Natural killer cell (primary cell): ENCODE data around the gene PDE10A. TPM values are rescaled to one million over a fixed set of nuclear protein-coding genes. Genes with fewer than 3 reads are reported as not detected.

Source experiments
- ATAC-seq, 3 donors: fragments of 150-1000 bp in 2 of 3; fragments of 200-7000 bp in 1 of 3; cut with Tn5 transposase; 1 replicate in 1 of 3; 2 replicates in 2 of 3; pipeline ENCODE4 v1.10.0; 2021; ENCODE audit warnings: mild to moderate bottlenecking in 2 of 3, moderate library complexity in 2 of 3
- DNase-seq, 2 donors: peaks; one replicate each; pipeline versions ENCODE4 v3.0.0 to v3.0.0-alpha.2; 2013 to 2021; ENCODE audit warnings: mixed read lengths in 1 of 2
- H3K27ac ChIP-seq: one replicate; pipeline ENCODE4 v1.5.1; 2013; ENCODE audit warnings: mild to moderate bottlenecking, low read length
- H3K27me3 ChIP-seq: one replicate; pipeline ENCODE4 v1.6.1; 2013; ENCODE audit warnings: low read length; ENCODE audit not compliant: control insufficient read depth, insufficient read depth
- H3K36me3 ChIP-seq: one replicate; pipeline ENCODE4 v1.6.1; 2013; ENCODE audit warnings: low read length; ENCODE audit not compliant: control insufficient read depth, insufficient read depth
- H3K4me1 ChIP-seq: one replicate; pipeline ENCODE4 v1.6.1; 2013; ENCODE audit warnings: low read length; ENCODE audit not compliant: control insufficient read depth, insufficient read depth
- H3K4me3 ChIP-seq: one replicate; pipeline ENCODE4 v1.5.1; 2013; ENCODE audit warnings: low read length
- H3K9me3 ChIP-seq: one replicate; pipeline ENCODE4 v1.6.1; 2013; ENCODE audit warnings: low read length; ENCODE audit not compliant: control insufficient read depth, insufficient read depth
- H3K27ac Mint-ChIP-seq, 2 donors: one replicate each; pipeline ENCODE4 v1.8.0; 2022; ENCODE audit warnings: mild to moderate bottlenecking in 2 of 2, mixed read lengths in 2 of 2, moderate library complexity in 1 of 2
- H3K27me3 Mint-ChIP-seq, 2 donors: one replicate each; pipeline ENCODE4 v1.8.0; 2022; ENCODE audit warnings: low read depth in 2 of 2, mixed read lengths in 2 of 2
- H3K36me3 Mint-ChIP-seq: one replicate; pipeline ENCODE4 v1.8.0; 2022; ENCODE audit warnings: mixed read lengths
- H3K4me1 Mint-ChIP-seq, 2 donors: one replicate each; pipeline ENCODE4 v1.8.0; 2022; ENCODE audit warnings: mixed read lengths in 2 of 2
- H3K4me3 Mint-ChIP-seq: one replicate; pipeline ENCODE4 v1.8.0; 2022; ENCODE audit warnings: mild to moderate bottlenecking, moderate library complexity, mixed read lengths
- H3K9me3 Mint-ChIP-seq, 2 donors: one replicate each; pipeline ENCODE4 v1.8.0; 2022; ENCODE audit warnings: mixed read lengths in 2 of 2
- WGBS: methylation state at CpG from one replicate; pipeline ENCODE4 v1.1.7; 2013; ENCODE audit warnings: missing lambda C conversion rate; ENCODE audit not compliant: insufficient coverage; 5-methylcytosine and 5-hydroxymethylcytosine counted together
- intact Hi-C: fragments of 100-400 bp; cut with micrococcal nuclease; formaldehyde crosslinking; loops from one replicate; pipeline ENCODE4 v1.14.2; 2022
- total RNA-seq, 4 donors: library from RNA; stranded (reverse); fragments of 120-200 nt in 1 of 4; gene quantifications; one replicate each; pipeline versions ENCODE4 v1.2.3 to v1.2.4, GENCODE V29; 2013 to 2022
- TF ChIP-seq, protein P1 (sequence below): fragments of 200-600 bp; IDR thresholded peaks from one replicate; pipeline ENCODE4 v1.8.0; 2022; ENCODE audit warnings: antibody characterized with exemption

Gene PDE10A
- total RNA-seq, 3 donors from 2014 or later (not counting 1 experiment from before 2014, with no cell fraction given), result not detected

DNA sequence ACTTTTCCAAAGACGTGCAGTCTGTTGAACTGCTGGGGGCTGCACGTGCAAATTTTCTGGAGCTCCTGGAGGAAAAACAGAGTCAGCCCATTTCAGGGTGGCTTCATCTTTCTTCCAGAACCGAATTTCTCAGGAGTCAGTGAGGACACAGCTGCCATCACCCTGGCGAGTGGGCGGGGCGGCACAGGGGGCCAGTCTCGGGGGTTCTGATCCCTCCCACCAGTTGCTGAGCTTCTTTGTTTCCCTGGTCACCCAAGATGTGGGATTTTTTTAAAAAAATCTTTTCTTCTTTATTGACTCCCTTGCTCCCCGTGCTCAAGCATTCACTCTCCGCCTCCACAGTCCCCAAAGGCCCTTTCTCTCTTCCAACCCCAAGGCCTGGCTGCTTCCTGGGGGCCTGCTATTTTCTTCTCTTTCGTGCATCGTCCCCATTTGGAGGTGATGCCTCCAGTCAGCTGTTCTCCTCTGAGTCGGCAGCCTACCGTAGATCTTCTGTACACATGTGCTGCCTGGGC, 362.6 kb downstream of the PDE10A start:
- no peaks in the 10 kb centered on the region for H3K36me3 ChIP-seq
- H3K4me3 ChIP-seq, result no peak overlapping the region
- Mint-ChIP-seq H3K27me3 (no peaks in the 10 kb centered on the region), H3K4me1 (no peaks in the 10 kb centered on the region), H3K4me3 (no peak overlapping the region), H3K27ac (no peak overlapping the region), H3K36me3 (peaks cover 6% of the 10 kb centered on the region), H3K9me3 (peaks cover 2 to 16% of the 10 kb centered on the region in 2 donors)
- peaks cover 9% of the 10 kb centered on the region for H3K9me3 ChIP-seq
- DNase-seq (no peak), ATAC-seq (no peak)
- intact Hi-C loops, result no loop called here
- H3K4me1 ChIP-seq, result no peaks in the 10 kb centered on the region
- WGBS, result 88% methylated on average over 13 of the region's 13 CpGs
- H3K27me3 ChIP-seq, result no peaks in the 10 kb centered on the region
- no peak overlapping the region for H3K27ac ChIP-seq
- TF ChIP-seq, protein P1, sequence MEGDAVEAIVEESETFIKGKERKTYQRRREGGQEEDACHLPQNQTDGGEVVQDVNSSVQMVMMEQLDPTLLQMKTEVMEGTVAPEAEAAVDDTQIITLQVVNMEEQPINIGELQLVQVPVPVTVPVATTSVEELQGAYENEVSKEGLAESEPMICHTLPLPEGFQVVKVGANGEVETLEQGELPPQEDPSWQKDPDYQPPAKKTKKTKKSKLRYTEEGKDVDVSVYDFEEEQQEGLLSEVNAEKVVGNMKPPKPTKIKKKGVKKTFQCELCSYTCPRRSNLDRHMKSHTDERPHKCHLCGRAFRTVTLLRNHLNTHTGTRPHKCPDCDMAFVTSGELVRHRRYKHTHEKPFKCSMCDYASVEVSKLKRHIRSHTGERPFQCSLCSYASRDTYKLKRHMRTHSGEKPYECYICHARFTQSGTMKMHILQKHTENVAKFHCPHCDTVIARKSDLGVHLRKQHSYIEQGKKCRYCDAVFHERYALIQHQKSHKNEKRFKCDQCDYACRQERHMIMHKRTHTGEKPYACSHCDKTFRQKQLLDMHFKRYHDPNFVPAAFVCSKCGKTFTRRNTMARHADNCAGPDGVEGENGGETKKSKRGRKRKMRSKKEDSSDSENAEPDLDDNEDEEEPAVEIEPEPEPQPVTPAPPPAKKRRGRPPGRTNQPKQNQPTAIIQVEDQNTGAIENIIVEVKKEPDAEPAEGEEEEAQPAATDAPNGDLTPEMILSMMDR, result no peak

DNA sequence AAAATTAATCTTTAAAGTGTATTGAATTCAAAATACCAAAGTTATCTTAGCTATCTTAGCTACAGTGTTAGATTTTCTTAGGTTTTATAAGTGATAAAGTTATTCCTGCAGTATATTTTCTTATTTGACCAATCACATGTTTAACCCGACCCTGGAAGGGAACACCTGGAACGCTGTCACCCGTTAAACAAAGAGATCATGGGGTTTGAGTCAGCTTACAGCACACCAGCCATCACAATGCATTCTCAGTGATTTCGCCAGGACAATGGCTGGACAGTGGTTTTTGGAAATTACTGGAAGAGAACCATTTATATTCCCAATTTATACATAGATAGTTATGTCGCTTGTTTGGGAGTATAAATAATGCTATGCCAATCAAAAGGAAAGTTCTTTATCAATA, 364.2 kb downstream of the PDE10A start:
- Mint-ChIP-seq H3K9me3 (peaks cover 2 to 16% of the 10 kb centered on the region in 2 donors), H3K4me1 (no peaks in the 10 kb centered on the region), H3K27me3 (no peaks in the 10 kb centered on the region), H3K27ac (no peak overlapping the region), H3K36me3 (peaks cover 6% of the 10 kb centered on the region), H3K4me3 (no peak overlapping the region)
- ATAC-seq (no peak), DNase-seq (no peak)
- Histone ChIP-seq H3K4me3 (no peak overlapping the region), H3K27me3 (no peaks in the 10 kb centered on the region), H3K9me3 (peaks cover 9% of the 10 kb centered on the region), H3K27ac (no peak overlapping the region), H3K4me1 (no peaks in the 10 kb centered on the region), H3K36me3 (no peaks in the 10 kb centered on the region)
- TF ChIP-seq, protein P1, result no peak
- intact Hi-C loops, result no loop called here
- WGBS, result 81% methylated on average over 3 of the region's 5 CpGs

DNA sequence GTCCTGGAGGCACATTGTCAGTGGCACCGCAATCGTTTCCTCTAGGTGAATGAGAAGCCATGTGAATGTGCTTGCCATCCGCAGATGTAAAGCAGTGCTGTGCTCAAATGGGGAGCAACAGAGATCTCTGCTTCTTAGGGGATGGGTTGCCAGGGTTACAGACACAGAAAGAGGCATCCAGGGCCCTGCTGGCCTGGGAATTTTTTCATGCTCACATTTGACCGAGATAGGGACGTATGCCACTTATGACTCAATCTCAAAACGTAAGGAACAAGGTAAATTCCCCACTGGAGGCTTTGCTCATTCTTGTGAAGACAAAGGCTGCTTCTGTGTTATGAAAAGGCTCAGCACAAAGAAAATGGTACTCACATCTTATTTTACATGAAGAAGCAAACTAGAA, 364.6 kb downstream of the PDE10A start:
- no peak overlapping the region for H3K27ac Mint-ChIP-seq
- H3K4me1 ChIP-seq, result no peaks in the 10 kb centered on the region
- ATAC-seq (no peak), DNase-seq (no peak)
- peaks cover 6% of the 10 kb centered on the region for H3K36me3 Mint-ChIP-seq
- 91% methylated on average over 6 of the region's 6 CpGs for WGBS
- no peaks in the 10 kb centered on the region for H3K4me1 Mint-ChIP-seq
- peaks cover 9% of the 10 kb centered on the region for H3K9me3 ChIP-seq
- no peak overlapping the region for H3K4me3 Mint-ChIP-seq
- H3K27ac ChIP-seq, result no peak overlapping the region
- no peaks in the 10 kb centered on the region for H3K27me3 ChIP-seq
- peaks cover 2 to 16% of the 10 kb centered on the region in 2 donors for H3K9me3 Mint-ChIP-seq
- H3K4me3 ChIP-seq, result no peak overlapping the region
- intact Hi-C loops, result no loop called here
- H3K36me3 ChIP-seq, result no peaks in the 10 kb centered on the region
- no peaks in the 10 kb centered on the region for H3K27me3 Mint-ChIP-seq
- TF ChIP-seq, protein P1, result no peak

DNA sequence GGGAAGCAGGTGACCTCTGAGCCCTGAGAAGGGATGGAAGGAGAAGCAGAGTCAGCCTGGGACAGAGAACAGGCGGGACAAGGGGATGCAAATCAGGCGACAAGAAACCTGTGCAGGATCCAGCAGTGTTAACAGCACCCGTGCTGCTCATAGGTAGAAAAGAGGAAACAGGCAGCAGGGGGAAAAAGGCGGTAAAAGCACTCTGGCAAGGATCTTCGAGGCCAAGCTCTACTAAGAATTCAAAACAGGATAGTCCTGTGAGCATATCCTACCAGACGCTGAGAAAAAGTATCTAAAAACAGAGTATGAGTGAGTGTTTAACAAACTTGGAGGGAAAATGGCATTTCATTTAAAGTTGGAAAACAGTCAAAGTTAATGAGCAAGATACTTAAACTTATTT, 370.4 kb downstream of the PDE10A start:
- peaks cover 4% of the 10 kb centered on the region for H3K9me3 ChIP-seq

More for the DNA sequence above, 370.4 kb downstream of the PDE10A start:
- no peak overlapping the region for H3K4me3 Mint-ChIP-seq
- no peak overlapping the region for H3K27ac ChIP-seq
- ATAC-seq (no peak), DNase-seq (no peak)
- WGBS, result 75% methylated on average over 6 of the region's 6 CpGs
- H3K4me3 ChIP-seq, result no peak overlapping the region
- H3K27me3 Mint-ChIP-seq, result no peaks in the 10 kb centered on the region
- TF ChIP-seq, protein P1, result no peak
- no peaks in the 10 kb centered on the region for H3K4me1 ChIP-seq
- no peaks in the 10 kb centered on the region for H3K27me3 ChIP-seq
- no peaks in the 10 kb centered on the region for H3K4me1 Mint-ChIP-seq
- intact Hi-C loops, result no loop called here
- H3K36me3 Mint-ChIP-seq, result no peaks in the 10 kb centered on the region
- H3K36me3 ChIP-seq, result no peaks in the 10 kb centered on the region
- H3K27ac Mint-ChIP-seq, result no peak overlapping the region
- peaks cover 13 to 22% of the 10 kb centered on the region in 2 donors for H3K9me3 Mint-ChIP-seq
